Keratinocyte (primary cell): ENCODE measurements around the gene NFASC. TPM values are rescaled to one million over a fixed set of nuclear protein-coding genes. Genes with fewer than 3 reads are reported as not detected.

ENCODE experiments used
- DNase-seq: peaks from one replicate; pipeline ENCODE4 v3.0.0-alpha.2; 2011; ENCODE audit warnings: low read depth, missing footprints, low spot score
- FAIRE-seq: peaks from 2 replicates; lab custom pipeline; 2011; peaks lifted over from hg19 to GRCh38; lab: Jason Lieb, UNC
- H2AFZ ChIP-seq: 2 replicates; pipeline ENCODE4 v1.6.0; 2012; ENCODE audit warnings: low read length, control low read depth, inconsistent platforms; ENCODE audit not compliant: control insufficient read depth
- H3K27ac ChIP-seq: 2 replicates; pipeline ENCODE4 v1.5.1; 2011; ENCODE audit warnings: low read length; ENCODE audit not compliant: control insufficient read depth, insufficient read depth
- H3K27me3 ChIP-seq: 3 replicates; pipeline ENCODE4 v1.6.0; 2011; ENCODE audit warnings: low read length; ENCODE audit not compliant: control insufficient read depth, insufficient read depth; ENCODE audit errors: extremely low read depth
- H3K36me3 ChIP-seq, 2 experiments: 2 replicates in 1 of 2; 3 replicates in 1 of 2; pipeline ENCODE4 v1.5.1; 2011; ENCODE audit warnings: low read length in 2 of 2, mild to moderate bottlenecking in 1 of 2; ENCODE audit not compliant: control insufficient read depth in 2 of 2, insufficient read depth in 2 of 2; ENCODE audit errors: extremely low read depth in 1 of 2
- H3K4me1 ChIP-seq: 3 replicates; pipeline ENCODE4 v1.5.1; 2011; ENCODE audit warnings: low read length; ENCODE audit not compliant: control insufficient read depth, insufficient read depth; ENCODE audit errors: extremely low read depth
- H3K4me2 ChIP-seq: 3 replicates; pipeline ENCODE4 v1.6.0; 2011; ENCODE audit warnings: low read depth, low read length; ENCODE audit not compliant: control insufficient read depth, insufficient read depth; ENCODE audit errors: extremely low read depth
- H3K4me3 ChIP-seq, 3 experiments: fragments of 200-600 bp in 1 of 3; sonication (generic) in 1 of 3; 2 replicates in 2 of 3; 3 replicates in 1 of 3; pipeline ENCODE4 v1.5.1; 2011 to 2016; ENCODE audit warnings: low read length in 3 of 3, mild to moderate bottlenecking in 3 of 3, control low read depth in 2 of 3, inconsistent platforms in 1 of 3, low read depth in 1 of 3, mixed read lengths in 1 of 3, mixed run types in 1 of 3, moderate library complexity in 1 of 3; ENCODE audit not compliant: control insufficient read depth in 2 of 3, insufficient read depth in 2 of 3; ENCODE audit errors: extremely low read depth in 1 of 3
- H3K79me2 ChIP-seq: 2 replicates; pipeline ENCODE4 v1.6.0; 2012; ENCODE audit warnings: low read length; ENCODE audit not compliant: control insufficient read depth, insufficient read depth
- H3K9ac ChIP-seq: 3 replicates; pipeline ENCODE4 v1.6.0; 2011; ENCODE audit warnings: low read length; ENCODE audit not compliant: control insufficient read depth, insufficient read depth; ENCODE audit errors: extremely low read depth
- H3K9me1 ChIP-seq: 3 replicates; pipeline ENCODE4 v1.6.0; 2011; ENCODE audit warnings: low read length; ENCODE audit not compliant: control insufficient read depth, insufficient read depth; ENCODE audit errors: extremely low read depth
- H3K9me3 ChIP-seq: 2 replicates; pipeline ENCODE4 v1.5.1; 2012; ENCODE audit warnings: low read depth, low read length; ENCODE audit not compliant: control insufficient read depth
- H4K20me1 ChIP-seq: 3 replicates; pipeline ENCODE4 v1.6.0; 2011; ENCODE audit warnings: low read length; ENCODE audit not compliant: control insufficient read depth, insufficient read depth; ENCODE audit errors: extremely low read depth
- CTCF ChIP-seq, 3 experiments: IDR thresholded peaks in 1 of 3; conservative IDR thresholded peaks in 1 of 3; optimal IDR thresholded peaks in 1 of 3; 2 replicates in 2 of 3; 3 replicates in 1 of 3; pipeline versions ENCODE3 to v1.5.1; 2011; ENCODE audit warnings: low read length in 3 of 3, mild to moderate bottlenecking in 3 of 3, moderate library complexity in 2 of 3, control low read depth in 1 of 3, inconsistent platforms in 1 of 3; ENCODE audit not compliant: insufficient read depth in 2 of 3; ENCODE audit errors: extremely low read depth in 1 of 3
- EZH2 ChIP-seq: IDR thresholded peaks from one replicate; pipeline ENCODE4 v1.6.1; 2012; ENCODE audit warnings: inconsistent platforms, mild to moderate bottlenecking, low read length, moderate library complexity
- dilution Hi-C: fragments of 300-500 bp; cut with MboI; formaldehyde crosslinking; loops from one replicate; pipeline ENCODE4 v1.7.0; 2020; ENCODE audit warnings: low sequenced_read_pairs; ENCODE audit not compliant: extremely low pct_ligation_motif_present
- polyA plus RNA-seq, 5 experiments: library from polyadenylated mRNA; depleted of rRNA in 3 of 5; stranded (reverse) in 3 of 5; stranded (forward) in 1 of 5; unstranded in 1 of 5; fragments of >200 nt; gene quantifications; 1 replicate in 1 of 5; 2 replicates in 3 of 5; 3 replicates in 1 of 5; pipeline versions ENCODE4 v1.2.1 to v1.2.3, GENCODE V29; 2011 to 2012; ENCODE audit warnings: missing spikeins in 2 of 5, low read depth in 1 of 5, low replicate concordance in 1 of 5

The NFASC gene
- polyA plus RNA-seq, 1 donor (not counting 4 experiments of a cell fraction or from before 2014, with no cell fraction given), result 4.3 TPM

- Histone ChIP-seq H3K9ac (no peak overlapping the region), H3K9me3 (no peaks in the 10 kb centered on the region), H3K4me1 (no peaks in the 10 kb centered on the region), H3K9me1 (no peaks in the 10 kb centered on the region), H4K20me1 (no peaks in the 10 kb centered on the region), H3K27ac (no peak overlapping the region), H2AFZ (no peak overlapping the region), H3K27me3 (peaks cover 31% of the 10 kb centered on the region), H3K36me3 (no peaks in the 10 kb centered on the region), H3K79me2 (no peaks in the 10 kb centered on the region), H3K4me3 (no peak overlapping the region), H3K4me2 (no peak overlapping the region)
- dilution Hi-C loops, result no loop called here
- FAIRE-seq (no peak), DNase-seq (no peak)
- no peak for TF ChIP-seq EZH2
Observed at GRCh38 chr1:204900721-204901120, 30.1 kb downstream of the NFASC start.

GRCh38 chr1:204902671-204903070 is 32.0 kb downstream of the NFASC start:
- H3K27me3 ChIP-seq, result peaks cover 25% of the 10 kb centered on the region
- dilution Hi-C loops, result no loop called here
- H2AFZ ChIP-seq, result no peak overlapping the region
- no peaks in the 10 kb centered on the region for H3K79me2 ChIP-seq
- no peak overlapping the region for H3K27ac ChIP-seq
- H3K4me1 ChIP-seq, result no peaks in the 10 kb centered on the region
- H4K20me1 ChIP-seq, result no peaks in the 10 kb centered on the region
- no peak for TF ChIP-seq CTCF (optimal IDR thresholded peaks at IDR 0.05 in 1 of 3, IDR thresholded peaks at IDR 0.05 in 1 of 3, conservative IDR thresholded peaks at IDR 0.05 in 1 of 3; ENCODE audit: extremely low read depth in 1 of 3, insufficient read depth in 2 of 3, low read length in 3 of 3)
- no peaks in the 10 kb centered on the region for H3K9me1 ChIP-seq
- H3K9ac ChIP-seq, result no peak overlapping the region
- H3K4me2 ChIP-seq, result no peak overlapping the region
- H3K4me3 ChIP-seq, result no peak overlapping the region
- DNase-seq, result no peak
- H3K36me3 ChIP-seq, result no peaks in the 10 kb centered on the region
- no peaks in the 10 kb centered on the region for H3K9me3 ChIP-seq
- FAIRE-seq, result no peak

- Histone ChIP-seq H3K27me3 (peaks cover 16% of the 10 kb centered on the region), H3K4me2 (no peak overlapping the region), H3K9me3 (no peaks in the 10 kb centered on the region), H3K36me3 (no peaks in the 10 kb centered on the region), H3K79me2 (no peaks in the 10 kb centered on the region), H3K4me1 (no peaks in the 10 kb centered on the region), H3K4me3 (no peak overlapping the region), H3K9me1 (no peaks in the 10 kb centered on the region), H4K20me1 (no peaks in the 10 kb centered on the region), H2AFZ (no peak overlapping the region), H3K9ac (no peak overlapping the region), H3K27ac (no peak overlapping the region)
- FAIRE-seq (no peak), DNase-seq (no peak)
- no peak for TF ChIP-seq CTCF (optimal IDR thresholded peaks at IDR 0.05 in 1 of 3, IDR thresholded peaks at IDR 0.05 in 1 of 3, conservative IDR thresholded peaks at IDR 0.05 in 1 of 3; ENCODE audit: extremely low read depth in 1 of 3, insufficient read depth in 2 of 3, low read length in 3 of 3)
- no peak for TF ChIP-seq EZH2
- dilution Hi-C loops, result no loop called here
Observed at GRCh38 chr1:204904228-204904810, 33.7 kb downstream of the NFASC start.
